ENCODE results near the gene THSD8.
A peak's percentile ranks its signal among the peaks of the same experiment; 100 is the strongest.

Gene THSD8

GRCh38 chr19:12837225-12837624 is 35.4 kb downstream of the THSD8 start:
- 0 out of 2 replicates have a peak, but pooled peaks cover 2% of the 10 kb centered on the region for H3K4me1 ChIP-seq (ENCODE audit: control insufficient read depth, insufficient read depth, low read length)
- no peak overlapping the region for H3K27ac ChIP-seq (ENCODE audit: extremely low read depth, low read depth, low read length)
- H3K36me3 ChIP-seq (ENCODE audit: control insufficient read depth in 2 of 2, insufficient read depth in 1 of 2, low read length in 2 of 2): no peaks in the 10 kb centered on the region
- ChIA-PET POLR2A (no interaction called here), CTCF (interaction anchor here (0.6 to 1.9 kb wide), 15 partner anchors 10 to 1819 kb away, joined by 3 to 12 read pairs (median 4); partner anchors contain the start of genes THSD8 and ZNF20)
- H3K9me3 ChIP-seq (ENCODE audit: control insufficient read depth, insufficient read depth, low read depth, low read length): no peaks in the 10 kb centered on the region
- no peak overlapping the region for H3K4me3 ChIP-seq (ENCODE audit: low read depth, low read length)
- TF ChIP-seq OSR2 (tag by site-specific recombination; IDR thresholded peaks at IDR 0.05): no peak
- TF ChIP-seq ZBTB10 (tag by site-specific recombination; IDR thresholded peaks at IDR 0.05): no peak
- TF ChIP-seq OVOL3 (tag by site-specific recombination; IDR thresholded peaks at IDR 0.05): no peak
- peak; percentile 63 for TF ChIP-seq PATZ1 (tag by site-specific recombination; IDR thresholded peaks at IDR 0.05)
- no peak for TF ChIP-seq ZNF221 (tag by site-specific recombination; IDR thresholded peaks at IDR 0.05; ENCODE audit: borderline replicate concordance)
- no peak for TF ChIP-seq ZNF324 (tag by site-specific recombination; IDR thresholded peaks at IDR 0.05)
- no peak for TF ChIP-seq HIC1 (tag by site-specific recombination; IDR thresholded peaks at IDR 0.05)
- TF ChIP-seq EGR2 (tag by site-specific recombination; IDR thresholded peaks at IDR 0.05; ENCODE audit: low read depth): no peak
- no peak for TF ChIP-seq PRDM4 (tag by site-specific recombination; IDR thresholded peaks at IDR 0.05)
- peak; percentile 81 for TF ChIP-seq ZNF16 (tag by site-specific recombination; IDR thresholded peaks at IDR 0.05; ENCODE audit: low read depth)
- TF ChIP-seq ZNF248 (tag by site-specific recombination; IDR thresholded peaks at IDR 0.05): no peak
- TF ChIP-seq ZNF600 (tag by site-specific recombination; IDR thresholded peaks at IDR 0.05): no peak
- no peak for TF ChIP-seq ZNF157 (tag by site-specific recombination; IDR thresholded peaks at IDR 0.05)
- no peak for TF ChIP-seq PRDM10 (tag by site-specific recombination; IDR thresholded peaks at IDR 0.05)
- TF ChIP-seq ZNF747 (tag by site-specific recombination; IDR thresholded peaks at IDR 0.05): no peak
- TF ChIP-seq PBX3 (CRISPR knock-in tag; IDR thresholded peaks at IDR 0.05): no peak
- no peak for TF ChIP-seq ZNF677 (tag by site-specific recombination; IDR thresholded peaks at IDR 0.05)
- TF ChIP-seq ZNF692 (tag by site-specific recombination; IDR thresholded peaks at IDR 0.05): no peak
- no peak for TF ChIP-seq SP2 (tag by site-specific recombination; IDR thresholded peaks at IDR 0.05)
- TF ChIP-seq SCRT2 (tag by site-specific recombination; IDR thresholded peaks at IDR 0.05): no peak
- TF ChIP-seq ZNF350 (tag by site-specific recombination; IDR thresholded peaks at IDR 0.05): no peak
- 0 out of 2 replicates have a peak, but pooled peaks have one; percentile 11 for TF ChIP-seq ZNF629 (tag by site-specific recombination; IDR thresholded peaks at IDR 0.05)
- no peak for TF ChIP-seq ZNF48 (tag by site-specific recombination; IDR thresholded peaks at IDR 0.05)
